Right lobe of liver (tissue), 6 donors: ENCODE measurements around the gene ANKRD27. TPM values are rescaled to one million over a fixed set of nuclear protein-coding genes. Genes with fewer than 3 reads are reported as not detected.

Experiments used
- ATAC-seq, 4 donors: fragments of 200-7000 bp; cut with Tn5 transposase; one replicate each; pipeline ENCODE4 v1.9.1; 2020; ENCODE audit warnings: mild to moderate bottlenecking in 4 of 4, moderate library complexity in 4 of 4
- DNase-seq, 3 donors: peaks; one replicate each; pipeline ENCODE4 v3.0.0-alpha.2; 2020
- H3K27ac ChIP-seq, 3 donors: fragments of 200-600 bp; one replicate each; pipeline ENCODE4 v1.8.0; 2022
- H3K27me3 ChIP-seq, 2 donors: fragments of 200-600 bp; one replicate each; pipeline ENCODE4 v1.8.0; 2022
- H3K36me3 ChIP-seq, 4 donors: fragments of 200-600 bp; sonication (generic) in 1 of 4; one replicate each; pipeline versions ENCODE4 v1.5.1 to v1.8.0; 2017 to 2022; ENCODE audit warnings: control low read depth in 1 of 4
- H3K4me1 ChIP-seq, 4 donors: fragments of 200-600 bp; sonication (generic) in 1 of 4; one replicate each; pipeline versions ENCODE4 v1.5.1 to v1.8.0; 2017 to 2022; ENCODE audit warnings: control low read depth in 1 of 4
- H3K4me3 ChIP-seq, 3 donors: fragments of 200-600 bp; one replicate each; pipeline ENCODE4 v1.8.0; 2022
- H3K9me3 ChIP-seq, 4 donors: fragments of 200-600 bp; sonication (generic) in 1 of 4; one replicate each; pipeline versions ENCODE4 v1.5.1 to v1.8.0; 2017 to 2022; ENCODE audit warnings: control low read depth in 1 of 4
- CTCF ChIP-seq, 4 donors: fragments of 200-600 bp in 3 of 4; fragments of 450-650 bp in 1 of 4; IDR thresholded peaks; one replicate each; pipeline versions ENCODE4 v1.5.1 to v1.8.0; 2016 to 2022; ENCODE audit warnings: antibody characterized with exemption in 4 of 4, mild to moderate bottlenecking in 2 of 4
- POLR2A ChIP-seq: fragments of 450-650 bp; IDR thresholded peaks from one replicate; pipeline ENCODE4 v1.6.1; 2017; ENCODE audit warnings: antibody characterized with exemption, mild to moderate bottlenecking
- WGBS: methylation state at CpG from one replicate; pipeline ENCODE4 v1.1.6; 2018; ENCODE audit warnings: low coverage, low lambda C conversion rate; ENCODE audit not compliant: insufficient coverage; ENCODE audit errors: missing lambda C conversion rate; 5-methylcytosine and 5-hydroxymethylcytosine counted together
- intact Hi-C, 2 donors: fragments of 100-400 bp; cut with DNase I; formaldehyde crosslinking; loops; one replicate each; pipeline versions ENCODE4 v1.11.2 to v1.14.1; 2022
- total RNA-seq, 6 experiments: library from RNA; depleted of rRNA in 2 of 6; stranded (reverse); fragments of >200 nt in 2 of 6; fragmentation: NEBNext Ultra II Directional in 3 of 6; extraction: Animal tissue kit (Norgen Biotek cat#: 25700) in 3 of 6; gene quantifications; one replicate each; pipeline versions ENCODE4 v1.1.0 to v1.2.4, GENCODE V29; 2016 to 2023
- donor health status: DM: no; HTN: yes; CAD: no.
- donor health status: DM: no; HTN: no; CAD: no.
- donor health status: DM: no; HTN: no; CAD: no.
- donor health status: DM: no; HTN: yes; CAD: no.
- donor health status: DM: no; HTN: yes; CAD: no.

ANKRD27 gene
- total RNA-seq, 6 experiments from 2014 or later, result 7.6 to 12.5 (median 9.0) TPM

GRCh38 chr19:32651729-32652140, 23.2 kb downstream of the ANKRD27 start:
- peaks cover 0 to 3% (median 0%) of the 10 kb centered on the region in 4 donors for H3K36me3 ChIP-seq
- H3K4me3 ChIP-seq, result no peak overlapping the region
- intact Hi-C loops, result no loop called here
- H3K9me3 ChIP-seq, result no peaks in the 10 kb centered on the region
- 26% methylated on average over 6 of the region's 8 CpGs for WGBS
- peaks cover 0 to 18% (median 4%) of the 10 kb centered on the region in 4 donors for H3K4me1 ChIP-seq
- no peaks in the 10 kb centered on the region for H3K27me3 ChIP-seq
- peak in 3 of 4 donors; percentile 16 to 56 (median 28) for ATAC-seq
- DNase-seq, result peak in 1 of 3 donors; percentile 83
- no peak overlapping the region for H3K27ac ChIP-seq
- TF ChIP-seq CTCF (IDR thresholded peaks at IDR 0.05) (no peak), POLR2A (no peak)

GRCh38 chr19:32650671-32651070, 24.3 kb downstream of the ANKRD27 start:
- H3K27ac ChIP-seq, result no peak overlapping the region
- no peaks in the 10 kb centered on the region for H3K9me3 ChIP-seq
- no peaks in the 10 kb centered on the region for H3K27me3 ChIP-seq
- H3K4me1 ChIP-seq, result peaks cover 0 to 18% (median 4%) of the 10 kb centered on the region in 4 donors
- WGBS, result 67% methylated on average over 5 of the region's 5 CpGs
- H3K4me3 ChIP-seq, result no peak overlapping the region
- H3K36me3 ChIP-seq, result peaks cover 0 to 3% (median 0%) of the 10 kb centered on the region in 4 donors
- no peak for ATAC-seq
- intact Hi-C loops, result no loop called here
- DNase-seq, result no peak
- TF ChIP-seq CTCF (IDR thresholded peaks at IDR 0.05), result no peak

- peaks cover 0 to 18% (median 4%) of the 10 kb centered on the region in 4 donors for H3K4me1 ChIP-seq
- intact Hi-C loops, result no loop called here
- no peak overlapping the region for H3K4me3 ChIP-seq
- peaks cover 0 to 3% (median 0%) of the 10 kb centered on the region in 4 donors for H3K36me3 ChIP-seq
- no peak overlapping the region for H3K27ac ChIP-seq
- ATAC-seq (peak in 1 of 4 donors; percentile 43), DNase-seq (peak in 1 of 3 donors; percentile 84)
- H3K27me3 ChIP-seq, result no peaks in the 10 kb centered on the region
- WGBS, result 60% methylated on average over 5 of the region's 11 CpGs
- H3K9me3 ChIP-seq, result no peaks in the 10 kb centered on the region
- TF ChIP-seq CTCF (IDR thresholded peaks at IDR 0.05) (no peak), POLR2A (no peak)
These were observed 25.2 kb downstream of the ANKRD27 start for GRCh38 chr19:32649751-32650150.

- peak; percentile 21 to 79 (median 64) for ATAC-seq
- H3K4me3 ChIP-seq, result no peak overlapping the region
These were observed 27.6 kb downstream of the ANKRD27 start for GRCh38 chr19:32647361-32647760.

More at GRCh38 chr19:32647361-32647760, 27.6 kb downstream of the ANKRD27 start:
- no peak overlapping the region for H3K27ac ChIP-seq
- H3K9me3 ChIP-seq, result no peaks in the 10 kb centered on the region
- 71% methylated on average over 4 of the region's 8 CpGs for WGBS
- peaks cover 0 to 14% (median 4%) of the 10 kb centered on the region in 4 donors for H3K36me3 ChIP-seq
- peaks cover 0 to 2% (median 0%) of the 10 kb centered on the region in 4 donors for H3K4me1 ChIP-seq
- intact Hi-C loops, result no loop called here
- peak in 1 of 3 donors; percentile 28 for DNase-seq
- H3K27me3 ChIP-seq, result no peaks in the 10 kb centered on the region
- TF ChIP-seq POLR2A, result no peak
- TF ChIP-seq CTCF (IDR thresholded peaks at IDR 0.05), result no peak
